GM21515 (cell line): Measurements from ENCODE around the gene INTU.
"Not testable (repeated sequence)": the region's sequence is repeated elsewhere in the genome, so short reads cannot be mapped to it uniquely, and the experiment has no call there.

Experiments
- ATAC-seq: cut with Tn5 transposase; IDR thresholded peaks from one replicate; pipeline ENCODE4 v1.9.1; 2021; ENCODE audit not compliant: unreplicated experiment

INTU gene

DNA sequence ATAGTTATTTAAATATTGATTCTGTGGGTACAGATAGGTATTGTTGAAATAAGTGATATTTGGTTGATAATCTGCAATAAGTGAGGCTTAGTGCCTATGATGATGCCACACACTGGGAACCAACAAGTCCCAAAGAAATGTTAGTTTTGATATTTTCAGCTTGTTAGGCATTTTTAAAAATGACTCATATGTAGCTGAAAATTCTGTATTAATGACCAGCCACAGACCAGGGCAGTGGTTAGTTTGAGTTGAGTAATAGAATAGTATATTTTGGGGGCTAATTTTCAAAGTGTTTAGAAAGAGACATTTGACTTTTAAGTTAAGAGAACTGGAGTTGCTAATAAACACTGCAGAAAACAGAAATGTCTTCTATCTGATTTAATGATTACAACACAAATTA, 9.4 kb downstream of the INTU start:
- no peak for ATAC-seq

DNA sequence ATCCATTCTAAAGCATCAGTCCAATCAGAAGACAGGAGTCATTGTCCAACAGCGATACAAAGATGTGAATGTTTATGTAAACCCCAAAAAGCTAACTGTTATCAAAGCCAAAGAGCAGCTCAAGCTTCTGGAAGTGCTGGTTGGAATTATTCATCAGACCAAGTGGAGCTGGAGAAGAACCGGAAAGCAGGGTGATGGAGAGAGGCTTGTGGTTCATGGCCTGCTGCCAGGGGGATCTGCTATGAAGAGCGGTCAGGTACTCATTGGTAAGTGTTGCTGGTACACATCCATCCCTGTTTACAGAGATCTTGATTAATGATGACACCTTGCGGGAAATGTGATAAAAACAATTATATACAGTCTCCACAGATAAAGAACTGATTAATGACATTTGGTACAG, 11.0 kb downstream of the INTU start:
- no peak for ATAC-seq

GRCh38 chr4:127648061-127648460, 15.3 kb downstream of the INTU start:
- no peak for ATAC-seq

- not testable (repeated sequence) for ATAC-seq
These were observed 22.8 kb downstream of the INTU start for GRCh38 chr4:127655590-127655989.

GRCh38 chr4:127656047-127656680, 23.4 kb downstream of the INTU start:
- ATAC-seq, result no peak

DNA sequence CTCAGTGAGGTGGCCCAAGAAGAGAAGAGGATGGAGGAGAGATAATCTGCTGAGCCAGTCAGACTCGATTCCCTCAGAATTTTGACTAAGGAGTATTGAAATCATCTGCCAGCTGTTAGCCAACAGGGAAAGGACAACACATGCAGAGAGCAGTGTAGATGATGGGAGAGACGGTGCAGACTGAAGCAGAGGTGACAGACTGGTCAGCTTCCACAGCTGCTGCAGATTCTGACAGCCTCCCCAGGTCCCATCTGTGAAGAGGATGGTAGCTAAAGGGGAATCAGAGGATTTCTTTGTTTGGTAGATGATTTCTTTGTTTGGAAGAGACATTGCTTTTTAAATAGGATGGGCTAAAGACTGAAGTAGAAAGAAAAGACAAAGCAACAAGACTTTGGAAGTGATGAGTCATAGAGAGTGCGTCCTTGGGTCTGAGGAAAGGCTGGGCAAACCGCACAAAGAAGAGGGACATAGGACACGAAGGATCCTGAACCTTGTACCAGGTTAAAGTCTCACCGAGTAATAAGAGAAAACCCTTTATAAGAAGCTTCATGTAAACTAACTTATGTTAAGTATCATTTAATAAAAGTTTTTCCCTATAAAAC, 27.6 kb downstream of the INTU start:
- no peak for ATAC-seq

GRCh38 chr4:127667116-127667515, 34.4 kb downstream of the INTU start:
- no peak for ATAC-seq

DNA sequence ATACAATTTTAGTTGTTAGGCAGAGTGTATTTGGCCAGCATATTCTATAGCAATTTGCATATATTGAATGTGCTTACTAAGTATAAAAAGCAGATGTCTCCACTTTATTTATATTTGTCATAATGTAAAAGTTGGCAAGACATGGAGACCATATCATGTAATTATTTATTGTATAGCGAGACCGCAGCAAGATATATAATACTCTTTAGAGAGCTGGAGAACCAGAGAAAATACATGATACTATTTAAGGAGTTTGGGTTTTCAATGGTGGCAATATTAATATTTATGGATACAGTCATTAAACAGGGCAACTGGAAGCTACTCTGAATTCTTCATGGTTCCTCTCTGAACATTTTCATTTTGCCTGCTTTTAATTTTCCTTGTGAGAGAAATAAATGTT, 35.0 kb downstream of the INTU start:
- no peak for ATAC-seq

- ATAC-seq, result no peak
These were observed 36.0 kb downstream of the INTU start for GRCh38 chr4:127668770-127669169.

GRCh38 chr4:127669691-127670090, 36.9 kb downstream of the INTU start:
- ATAC-seq, result no peak

GRCh38 chr4:127672111-127672510, 39.4 kb downstream of the INTU start:
- ATAC-seq, result no peak

DNA sequence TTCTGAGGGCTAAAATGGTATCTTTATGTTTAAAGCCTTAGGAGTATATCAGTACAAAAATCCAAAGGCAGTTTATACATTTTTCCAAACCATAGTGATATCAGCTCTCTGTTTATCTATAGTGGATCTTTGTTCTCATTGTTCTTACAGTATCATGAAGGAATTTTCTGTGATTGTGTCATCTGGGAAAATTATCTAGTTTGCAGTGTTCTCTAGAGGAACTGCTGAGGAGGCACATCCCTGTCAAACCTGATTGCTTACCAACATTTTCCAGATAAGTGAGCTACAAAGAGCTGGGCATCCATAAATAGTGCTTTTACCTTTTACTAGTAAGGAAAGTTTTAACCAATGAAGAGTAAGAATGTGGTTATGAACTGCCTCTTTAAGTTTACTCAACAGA, 52.5 kb downstream of the INTU start:
- no peak for ATAC-seq

DNA sequence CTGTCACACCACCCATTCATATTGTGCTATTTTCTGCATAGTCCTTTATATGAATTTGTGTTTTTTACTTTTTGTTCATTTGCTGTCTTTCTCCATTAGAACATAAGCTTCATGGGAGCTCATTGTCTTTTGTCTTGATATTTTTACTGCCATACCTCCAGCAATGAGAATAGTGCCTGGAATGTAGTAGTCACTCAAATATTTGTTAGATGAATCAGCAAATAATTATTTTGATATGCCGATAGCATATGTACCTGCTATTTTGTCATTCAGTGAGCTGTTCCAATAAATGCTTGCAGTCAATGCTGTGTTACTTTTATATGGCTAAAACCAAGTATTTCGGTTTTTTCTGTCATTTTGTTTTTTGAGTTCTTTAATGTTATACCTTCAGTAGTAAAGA, 53.9 kb downstream of the INTU start:
- ATAC-seq, result no peak

- ATAC-seq, result no peak
These were observed 54.8 kb downstream of the INTU start for GRCh38 chr4:127687580-127687979.

DNA sequence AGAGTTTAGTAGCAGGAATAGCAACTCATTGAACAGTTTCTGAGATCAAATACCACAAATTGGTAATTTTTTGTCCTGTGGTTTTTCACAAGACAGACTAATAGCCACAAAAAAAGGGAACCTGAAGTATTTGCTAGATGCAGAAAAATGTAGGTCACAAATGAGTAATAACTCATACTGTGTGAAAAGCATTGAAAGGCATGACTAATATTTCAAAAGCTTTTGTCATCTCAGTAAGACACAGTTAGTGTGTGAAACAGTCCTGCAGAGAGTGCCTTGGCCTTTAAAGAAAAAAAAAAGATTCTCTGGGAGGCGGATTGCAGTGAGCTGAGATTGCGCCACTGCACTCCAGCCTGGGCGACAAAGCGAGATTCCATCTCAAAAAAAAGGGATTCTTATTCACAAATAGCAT, 66.0 kb downstream of the INTU start:
- peak; percentile 100 for ATAC-seq

GRCh38 chr4:127708985-127709384, 76.2 kb downstream of the INTU start:
- no peak for ATAC-seq

- ATAC-seq, result no peak
These were observed 76.7 kb downstream of the INTU start for GRCh38 chr4:127709456-127709855.

DNA sequence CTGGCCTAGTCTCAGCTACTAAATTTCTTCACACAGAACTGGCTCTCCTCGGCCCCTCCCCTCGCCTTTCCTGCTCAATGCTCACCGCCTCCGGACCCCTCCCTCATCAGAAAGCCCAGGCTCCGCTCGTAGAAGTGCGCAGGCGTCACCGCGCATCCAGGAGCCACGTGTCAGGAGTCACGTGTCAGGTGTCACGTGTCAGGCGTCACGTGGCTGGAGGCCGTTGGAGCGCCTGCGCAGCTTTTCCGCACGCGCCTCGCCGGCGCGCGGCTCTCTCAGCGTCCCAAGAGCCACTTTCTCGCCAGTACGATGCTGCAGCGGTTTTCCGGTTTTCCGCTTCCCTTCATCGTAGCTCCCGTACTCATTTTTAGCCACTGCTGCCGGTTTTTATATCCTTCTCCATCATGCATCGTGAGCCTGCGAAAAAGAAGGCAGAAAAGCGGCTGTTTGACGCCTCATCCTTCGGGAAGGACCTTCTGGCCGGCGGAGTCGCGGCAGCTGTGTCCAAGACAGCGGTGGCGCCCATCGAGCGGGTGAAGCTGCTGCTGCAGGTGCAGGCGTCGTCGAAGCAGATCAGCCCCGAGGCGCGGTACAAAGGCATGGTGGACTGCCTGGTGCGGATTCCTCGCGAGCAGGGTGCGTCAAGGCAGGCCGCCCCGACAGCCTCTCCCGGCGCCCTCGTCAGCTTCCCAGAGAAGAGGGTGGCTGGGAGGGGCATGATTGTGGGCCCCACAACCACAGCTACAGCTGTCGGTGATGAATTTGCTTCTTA, 97.6 kb downstream of the INTU start, which contains the start of gene SLC25A31:
SLC25A31 (plus strand) TSS at position 259 of the 772 bp plus-strand sequence; CDS start at position 405, 146 bp downstream.
- no peak for ATAC-seq

DNA sequence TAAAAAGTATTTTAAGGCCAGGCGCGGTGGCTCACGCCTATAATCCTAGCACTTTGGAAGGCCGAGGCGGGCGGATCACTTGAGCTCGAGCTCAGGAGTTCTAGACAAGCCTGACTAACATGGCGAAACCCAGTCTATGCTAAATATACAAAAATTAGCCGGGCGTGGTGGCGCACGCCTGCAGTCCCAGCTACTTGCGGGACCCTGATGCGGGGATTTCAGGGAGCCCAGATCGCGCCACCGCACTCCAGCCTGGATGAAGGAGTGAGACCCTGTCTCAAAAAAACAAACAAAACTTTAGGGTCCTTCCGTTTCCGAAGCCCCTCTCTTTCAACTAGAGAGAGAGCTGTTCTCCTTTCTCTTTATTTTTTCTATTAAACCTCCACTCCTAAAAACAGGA, 98.6 kb downstream of the INTU start:
- no peak for ATAC-seq

DNA sequence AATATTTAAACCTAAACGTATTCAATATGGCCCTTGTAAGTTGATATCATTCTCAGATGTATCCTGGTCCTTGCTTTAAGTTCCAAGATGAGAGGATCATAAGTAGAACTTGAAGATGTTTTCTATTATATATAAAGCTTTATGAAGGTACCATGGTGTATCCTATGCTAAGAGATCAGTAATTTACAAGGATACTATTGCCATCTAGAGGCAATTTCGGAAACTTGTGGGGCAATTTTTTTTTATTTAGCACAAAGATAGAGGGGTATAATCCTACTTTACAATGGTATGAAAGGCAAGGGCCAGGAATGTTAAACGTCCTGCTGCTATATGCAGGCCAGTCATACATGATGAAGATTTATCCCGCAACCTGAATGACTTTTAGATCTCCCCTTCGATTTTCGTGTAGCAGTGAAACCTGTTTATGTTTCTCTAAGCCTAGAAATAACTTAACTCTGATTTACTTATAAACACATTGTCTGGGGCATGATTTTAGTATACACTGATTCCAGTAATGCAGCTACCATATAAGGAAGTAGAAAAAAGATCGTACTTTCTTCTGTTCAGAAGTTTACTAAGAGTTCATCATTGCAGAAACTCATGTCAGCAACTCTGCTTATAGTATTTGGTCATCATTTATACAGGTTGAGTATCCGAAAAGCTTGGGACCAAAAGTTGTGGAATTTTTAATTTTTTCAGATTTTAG, 100.0 kb downstream of the INTU start:
- ATAC-seq, result peak; percentile 79

- ATAC-seq, result no peak
These were observed 102.2 kb downstream of the INTU start for GRCh38 chr4:127734976-127735375.

DNA sequence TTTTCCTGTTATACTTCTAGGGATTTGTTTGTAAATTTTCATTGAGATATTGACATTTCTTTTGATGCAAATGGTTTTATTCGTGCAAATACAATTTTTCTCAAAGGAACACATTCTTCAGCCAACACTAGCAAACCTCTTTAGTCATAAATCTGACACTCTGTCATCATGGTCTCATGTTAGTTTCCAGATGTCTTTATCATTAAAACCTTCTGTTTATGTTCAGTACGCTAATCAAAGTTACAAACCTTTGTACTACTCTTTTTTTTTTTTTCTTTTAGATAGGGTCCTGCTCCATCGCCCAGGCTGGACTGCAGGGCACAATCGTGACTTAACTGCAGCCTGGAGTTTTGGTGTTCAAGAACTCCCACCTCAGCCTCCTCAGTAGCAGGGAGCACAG, 104.5 kb downstream of the INTU start:
- ATAC-seq, result no peak
